Stimulated activated CD4-positive, alpha-beta T cell treated with anti-CD3 and anti-CD28 coated beads, Interleukin-15, amount 100 ng/mL, for 1 hour (primary cell): ENCODE results near the gene STT3B.

Experiments
- DNase-seq, 2 donors: peaks; one replicate each; pipeline ENCODE4 v3.0.0-alpha.2; 2020; ENCODE audit warnings: low read depth in 1 of 2, low spot score in 1 of 2

The STT3B gene

GRCh38 chr3:31636694-31637442 is 104.1 kb downstream of the STT3B start:
- no peak for DNase-seq

GRCh38 chr3:31639828-31640227 is 107.1 kb downstream of the STT3B start:
- DNase-seq, result no peak

- no peak for DNase-seq
Observed at GRCh38 chr3:31645256-31645655, 112.5 kb downstream of the STT3B start.

- no peak for DNase-seq
Observed at GRCh38 chr3:31648286-31648968, 115.7 kb downstream of the STT3B start.

GRCh38 chr3:31652296-31652695 is 119.6 kb downstream of the STT3B start:
- DNase-seq, result no peak

- no peak for DNase-seq
Observed at GRCh38 chr3:31653464-31653863, 120.7 kb downstream of the STT3B start.

- no peak for DNase-seq
Observed at GRCh38 chr3:31654998-31655397, 122.3 kb downstream of the STT3B start.

- no peak for DNase-seq
Observed at GRCh38 chr3:31659246-31659645, 126.5 kb downstream of the STT3B start.

GRCh38 chr3:31661286-31661685 is 128.6 kb downstream of the STT3B start:
- no peak for DNase-seq

- no peak for DNase-seq
Observed at GRCh38 chr3:31661993-31662670, 129.4 kb downstream of the STT3B start.

- no peak for DNase-seq
Observed at GRCh38 chr3:31664031-31664430, 131.3 kb downstream of the STT3B start.

GRCh38 chr3:31667582-31667981 is 134.9 kb downstream of the STT3B start:
- no peak for DNase-seq

GRCh38 chr3:31668242-31668641 is 135.5 kb downstream of the STT3B start:
- DNase-seq, result no peak

- DNase-seq, result no peak
Observed at GRCh38 chr3:31670136-31670535, 137.4 kb downstream of the STT3B start.

GRCh38 chr3:31670722-31671121 is 138.0 kb downstream of the STT3B start:
- no peak for DNase-seq

- DNase-seq, result no peak
Observed at GRCh38 chr3:31671451-31671850, 138.7 kb downstream of the STT3B start.

GRCh38 chr3:31671976-31672375 is 139.3 kb downstream of the STT3B start:
- no peak for DNase-seq

- no peak for DNase-seq
Observed at GRCh38 chr3:31673950-31674349, 141.2 kb downstream of the STT3B start.

GRCh38 chr3:31676556-31676955 is 143.8 kb downstream of the STT3B start:
- DNase-seq, result no peak

GRCh38 chr3:31680072-31680870 is 147.5 kb downstream of the STT3B start:
- DNase-seq, result no peak
